Ascending aorta (tissue), 2 donors: ENCODE data around the gene SHB. TPM values are rescaled to one million over a fixed set of nuclear protein-coding genes. Genes with fewer than 3 reads are reported as not detected.

ENCODE experiments used
- DNase-seq, 2 donors: peaks; one replicate each; pipeline ENCODE4 v3.0.0-alpha.2; 2019; ENCODE audit warnings: low spot score in 2 of 2
- H3K27ac ChIP-seq, 2 donors: fragments of 200-600 bp; sonication (generic); one replicate each; pipeline ENCODE4 v1.5.1; 2016 to 2017; ENCODE audit warnings: mild to moderate bottlenecking in 1 of 2
- H3K27me3 ChIP-seq: fragments of 200-600 bp; sonication (generic); one replicate; pipeline ENCODE4 v1.5.1; 2017
- H3K36me3 ChIP-seq, 2 donors: fragments of 200-600 bp; sonication (generic); one replicate each; pipeline ENCODE4 v1.5.1; 2016
- H3K4me1 ChIP-seq, 2 donors: fragments of 200-600 bp; sonication (generic); one replicate each; pipeline ENCODE4 v1.5.1; 2016 to 2017; ENCODE audit warnings: mild to moderate bottlenecking in 1 of 2
- H3K4me3 ChIP-seq, 2 donors: fragments of 200-600 bp; sonication (generic); one replicate each; pipeline ENCODE4 v1.5.1; 2016 to 2017; ENCODE audit warnings: mild to moderate bottlenecking in 1 of 2
- H3K9me3 ChIP-seq, 2 donors: fragments of 200-600 bp; sonication (generic); one replicate each; pipeline ENCODE4 v1.5.1; 2016
- intact Hi-C: fragments of 100-400 bp; cut with DNase I; formaldehyde crosslinking; loops from one replicate; pipeline ENCODE4 v1.15.1; 2023
- total RNA-seq: library from RNA; depleted of rRNA; stranded (reverse); fragments of >200 nt; gene quantifications from one replicate; pipeline ENCODE4 v1.1.0, GENCODE V29; 2016
- TF ChIP-seq, protein P1 (sequence below), 3 experiments: fragments of 200-600 bp in 2 of 3; fragments of 450-650 bp in 1 of 3; sonication (generic) in 2 of 3; IDR thresholded peaks; one replicate each; pipeline ENCODE4 v1.5.1; 2016 to 2019; ENCODE audit warnings: antibody characterized with exemption in 3 of 3, mild to moderate bottlenecking in 1 of 3, moderate library complexity in 1 of 3

The SHB gene
- total RNA-seq, 1 donor from 2014 or later: 77.8 TPM

DNA sequence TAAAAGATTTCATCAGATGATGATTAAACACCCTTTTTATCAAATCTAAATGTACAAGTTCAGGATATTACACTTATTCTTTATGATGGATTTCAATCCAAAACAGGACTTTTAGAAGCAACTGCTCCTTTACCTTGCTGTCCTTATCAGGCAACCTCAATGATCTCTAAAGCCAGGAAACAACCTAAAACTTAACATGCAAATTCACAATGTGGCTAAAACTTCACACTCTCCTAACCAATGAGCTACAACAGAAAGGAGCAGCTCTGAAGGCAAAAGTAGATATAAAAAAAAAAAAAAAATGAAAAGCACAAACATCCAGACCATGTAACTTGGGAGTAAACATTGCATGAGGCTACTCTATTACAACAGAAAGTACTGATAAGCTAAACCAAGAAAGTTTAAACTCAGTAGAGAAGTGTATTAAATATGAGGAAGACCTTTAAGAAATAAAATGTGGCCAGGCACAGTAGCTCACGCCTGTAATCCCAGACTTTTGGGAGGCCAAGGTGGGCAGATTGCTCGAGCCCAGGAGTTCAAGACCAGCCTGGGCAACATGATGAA lies 188.0 kb downstream of the SHB start:
- Histone ChIP-seq H3K27me3 (no peaks in the 10 kb centered on the region), H3K4me3 (no peak overlapping the region), H3K27ac (no peak overlapping the region), H3K36me3 (peaks cover 5 to 31% of the 10 kb centered on the region in 2 donors), H3K9me3 (no peaks in the 10 kb centered on the region), H3K4me1 (no peaks in the 10 kb centered on the region)
- TF ChIP-seq, protein P1, sequence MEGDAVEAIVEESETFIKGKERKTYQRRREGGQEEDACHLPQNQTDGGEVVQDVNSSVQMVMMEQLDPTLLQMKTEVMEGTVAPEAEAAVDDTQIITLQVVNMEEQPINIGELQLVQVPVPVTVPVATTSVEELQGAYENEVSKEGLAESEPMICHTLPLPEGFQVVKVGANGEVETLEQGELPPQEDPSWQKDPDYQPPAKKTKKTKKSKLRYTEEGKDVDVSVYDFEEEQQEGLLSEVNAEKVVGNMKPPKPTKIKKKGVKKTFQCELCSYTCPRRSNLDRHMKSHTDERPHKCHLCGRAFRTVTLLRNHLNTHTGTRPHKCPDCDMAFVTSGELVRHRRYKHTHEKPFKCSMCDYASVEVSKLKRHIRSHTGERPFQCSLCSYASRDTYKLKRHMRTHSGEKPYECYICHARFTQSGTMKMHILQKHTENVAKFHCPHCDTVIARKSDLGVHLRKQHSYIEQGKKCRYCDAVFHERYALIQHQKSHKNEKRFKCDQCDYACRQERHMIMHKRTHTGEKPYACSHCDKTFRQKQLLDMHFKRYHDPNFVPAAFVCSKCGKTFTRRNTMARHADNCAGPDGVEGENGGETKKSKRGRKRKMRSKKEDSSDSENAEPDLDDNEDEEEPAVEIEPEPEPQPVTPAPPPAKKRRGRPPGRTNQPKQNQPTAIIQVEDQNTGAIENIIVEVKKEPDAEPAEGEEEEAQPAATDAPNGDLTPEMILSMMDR (IDR thresholded peaks at IDR 0.05): no peak
- DNase-seq: no peak
- intact Hi-C loops: no loop called here

DNA sequence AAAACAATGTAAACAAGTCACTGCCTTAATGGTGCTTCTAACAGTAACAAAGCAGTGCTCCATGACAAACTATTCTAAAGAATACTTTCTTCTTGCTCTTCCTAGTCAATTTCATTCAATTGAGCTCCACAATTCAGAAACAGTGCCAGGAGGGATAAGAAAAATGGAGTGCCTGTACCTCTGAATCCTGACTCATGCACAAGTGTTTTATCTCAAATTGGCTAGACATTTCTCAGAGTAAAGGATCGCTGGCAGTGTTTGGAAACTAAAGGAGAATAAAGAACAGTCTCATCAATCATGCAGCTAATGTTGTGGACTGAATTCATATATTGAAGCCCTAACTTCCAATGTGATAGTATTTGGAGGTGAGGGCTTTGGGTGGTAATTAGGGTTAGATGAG lies 192.7 kb downstream of the SHB start:
- Histone ChIP-seq H3K9me3 (no peaks in the 10 kb centered on the region), H3K36me3 (peaks cover 5 to 23% of the 10 kb centered on the region in 2 donors), H3K4me3 (no peak overlapping the region), H3K27ac (no peak overlapping the region), H3K4me1 (no peaks in the 10 kb centered on the region), H3K27me3 (no peaks in the 10 kb centered on the region)
- intact Hi-C loops: no loop called here
- TF ChIP-seq, protein P1 (IDR thresholded peaks at IDR 0.05): no peak
- DNase-seq: no peak

DNA sequence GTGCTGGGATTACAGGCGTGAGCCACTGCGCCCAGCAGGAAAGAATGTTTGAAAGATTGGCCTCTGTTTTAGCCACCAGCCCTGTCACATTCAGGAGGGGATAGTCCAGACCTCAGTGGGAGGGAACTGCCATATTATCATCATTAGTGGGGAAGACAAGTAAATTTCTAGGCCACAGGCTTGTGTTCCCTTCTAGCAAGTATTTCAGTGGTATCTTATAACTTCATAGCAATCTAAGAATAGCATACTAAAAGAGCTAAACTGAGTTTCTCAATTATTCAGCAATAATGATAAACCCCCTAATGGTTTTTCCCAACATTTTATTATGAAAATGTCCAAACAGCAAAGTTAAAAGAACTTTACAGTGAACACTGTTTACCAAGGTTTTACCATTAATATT lies 195.1 kb downstream of the SHB start:
- no peaks in the 10 kb centered on the region for H3K9me3 ChIP-seq
- DNase-seq: no peak
- TF ChIP-seq, protein P1 (IDR thresholded peaks at IDR 0.05): no peak
- no peak overlapping the region for H3K27ac ChIP-seq
- H3K27me3 ChIP-seq: no peaks in the 10 kb centered on the region
- no peaks in the 10 kb centered on the region for H3K4me1 ChIP-seq
- intact Hi-C loops: no loop called here
- H3K4me3 ChIP-seq: no peak overlapping the region
- peaks cover 0 to 13% of the 10 kb centered on the region in 2 donors for H3K36me3 ChIP-seq

GRCh38 chr9:37870799-37871176 lies 198.2 kb downstream of the SHB start:
- H3K9me3 ChIP-seq: no peaks in the 10 kb centered on the region
- H3K27ac ChIP-seq: no peak overlapping the region
- no peak for DNase-seq
- TF ChIP-seq, protein P1 (IDR thresholded peaks at IDR 0.05): no peak
- H3K27me3 ChIP-seq: no peaks in the 10 kb centered on the region
- no peaks in the 10 kb centered on the region for H3K36me3 ChIP-seq
- H3K4me1 ChIP-seq: no peaks in the 10 kb centered on the region
- no peak overlapping the region for H3K4me3 ChIP-seq
- intact Hi-C loops: no loop called here

DNA sequence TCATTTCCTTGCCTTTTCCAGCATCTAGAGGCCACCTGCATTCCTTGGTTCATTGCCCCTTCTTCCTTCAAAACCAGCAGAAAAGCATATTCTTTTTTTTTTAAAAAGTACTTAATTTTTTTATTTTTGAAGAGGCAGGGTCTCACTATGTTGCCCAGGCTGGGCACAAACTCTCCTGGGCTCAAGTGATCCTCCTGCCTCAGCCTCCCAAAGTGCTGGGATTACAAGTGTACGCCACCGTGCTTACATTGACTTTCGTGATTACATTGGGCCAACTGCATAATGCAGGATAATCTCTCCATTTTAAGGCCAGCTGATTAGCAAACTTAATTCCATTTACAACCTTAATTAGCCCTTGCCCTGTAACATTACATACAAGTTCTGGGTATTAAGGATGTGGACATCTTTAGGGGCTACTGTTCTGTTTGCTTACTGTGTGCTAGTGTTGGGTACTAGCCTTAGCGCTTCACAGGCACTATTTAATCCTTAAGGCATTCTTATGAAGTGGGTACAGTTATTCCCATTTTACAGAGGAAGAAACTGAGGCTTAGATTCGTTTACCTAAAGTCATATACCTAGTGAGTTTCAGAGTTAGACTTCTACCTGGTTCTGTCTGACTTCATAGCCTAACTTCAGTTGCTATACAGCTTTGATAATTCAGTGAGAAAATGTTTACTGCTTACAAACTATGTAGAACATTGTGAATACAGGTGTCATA lies 198.8 kb downstream of the SHB start:
- DNase-seq: no peak
- TF ChIP-seq, protein P1 (IDR thresholded peaks at IDR 0.05): no peak
- no peaks in the 10 kb centered on the region for H3K27me3 ChIP-seq
- H3K36me3 ChIP-seq: no peaks in the 10 kb centered on the region
- H3K4me1 ChIP-seq: no peaks in the 10 kb centered on the region
- intact Hi-C loops: no loop called here
- H3K9me3 ChIP-seq: no peaks in the 10 kb centered on the region
- H3K4me3 ChIP-seq: no peak overlapping the region
- no peak overlapping the region for H3K27ac ChIP-seq

Other genes with a start within 250 kb of the SHB start
- gene SLC25A51, start 165.1 kb downstream of the SHB start, total RNA-seq: 5.9 TPM